Measurements from ENCODE around the gene RTKN2.

DNA sequence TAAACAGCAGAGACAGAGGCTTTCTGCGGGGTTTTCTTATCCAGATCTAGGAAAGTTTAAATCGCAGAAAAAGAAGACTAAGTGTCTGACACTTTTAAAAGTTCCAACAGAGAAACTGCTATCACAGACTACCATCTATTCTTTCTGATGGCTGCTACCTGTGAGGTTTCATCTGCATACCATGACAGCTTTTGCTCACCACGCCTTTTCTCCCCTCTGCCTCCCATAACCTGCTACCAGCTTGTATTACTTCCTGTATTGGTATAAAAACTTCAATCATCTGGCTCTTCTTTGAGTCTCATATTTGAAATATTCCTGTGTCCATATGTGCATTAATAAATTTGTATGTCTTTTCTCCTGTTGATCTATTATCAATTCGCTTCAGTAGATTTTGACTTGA lies 34.1 kb upstream of the RTKN2 start:
- TF ChIP-seq, protein P1, sequence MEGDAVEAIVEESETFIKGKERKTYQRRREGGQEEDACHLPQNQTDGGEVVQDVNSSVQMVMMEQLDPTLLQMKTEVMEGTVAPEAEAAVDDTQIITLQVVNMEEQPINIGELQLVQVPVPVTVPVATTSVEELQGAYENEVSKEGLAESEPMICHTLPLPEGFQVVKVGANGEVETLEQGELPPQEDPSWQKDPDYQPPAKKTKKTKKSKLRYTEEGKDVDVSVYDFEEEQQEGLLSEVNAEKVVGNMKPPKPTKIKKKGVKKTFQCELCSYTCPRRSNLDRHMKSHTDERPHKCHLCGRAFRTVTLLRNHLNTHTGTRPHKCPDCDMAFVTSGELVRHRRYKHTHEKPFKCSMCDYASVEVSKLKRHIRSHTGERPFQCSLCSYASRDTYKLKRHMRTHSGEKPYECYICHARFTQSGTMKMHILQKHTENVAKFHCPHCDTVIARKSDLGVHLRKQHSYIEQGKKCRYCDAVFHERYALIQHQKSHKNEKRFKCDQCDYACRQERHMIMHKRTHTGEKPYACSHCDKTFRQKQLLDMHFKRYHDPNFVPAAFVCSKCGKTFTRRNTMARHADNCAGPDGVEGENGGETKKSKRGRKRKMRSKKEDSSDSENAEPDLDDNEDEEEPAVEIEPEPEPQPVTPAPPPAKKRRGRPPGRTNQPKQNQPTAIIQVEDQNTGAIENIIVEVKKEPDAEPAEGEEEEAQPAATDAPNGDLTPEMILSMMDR (IDR thresholded peaks at IDR 0.05; ENCODE audit: low read depth, low read length, poor library complexity, severe bottlenecking): no peak
- TF ChIP-seq EZH2phosphoT487 (IDR thresholded peaks at IDR 0.05; ENCODE audit: borderline replicate concordance, low read length): no peak
